WERI-Rb-1 (cell line): ENCODE measurements around the gene PIGM.

Source experiments
- DNase-seq: peaks from one replicate; pipeline ENCODE4 v3.0.0-alpha.2; 2020
- H3K27ac ChIP-seq: fragments of 250-450 bp; sonication (Bioruptor Pico); 2 replicates; pipeline ENCODE4 v1.5.1; 2020; ENCODE audit warnings: mild to moderate bottlenecking, moderate library complexity
- H3K27me3 ChIP-seq: fragments of 250-450 bp; sonication (Bioruptor Pico); 2 replicates; pipeline ENCODE4 v1.5.1; 2021; ENCODE audit warnings: mild to moderate bottlenecking, low read depth, moderate library complexity; ENCODE audit not compliant: insufficient read depth, severe bottlenecking
- H3K36me3 ChIP-seq: fragments of 250-450 bp; sonication (Bioruptor Pico); 2 replicates; pipeline ENCODE4 v1.5.1; 2020; ENCODE audit warnings: mild to moderate bottlenecking, moderate library complexity
- H3K4me3 ChIP-seq: 2 replicates; pipeline ENCODE4 v1.5.1; 2011; ENCODE audit warnings: low read depth, mild to moderate bottlenecking, control low read depth, low read length
- H3K9me3 ChIP-seq: fragments of 250-450 bp; sonication (Bioruptor Pico); 2 replicates; pipeline ENCODE4 v1.5.1; 2021; ENCODE audit warnings: mild to moderate bottlenecking, moderate library complexity; ENCODE audit not compliant: severe bottlenecking
- CTCF ChIP-seq: IDR thresholded peaks from 2 replicates; pipeline ENCODE4 v1.5.1; 2011; ENCODE audit warnings: low read depth, mild to moderate bottlenecking, control low read depth, inconsistent platforms, low read length

PIGM gene

GRCh38 chr1:160031365-160032164 is at the start of gene PIGM:
TSS of gene PIGM (minus strand) at chr1:160031990. CDS start at chr1:160031739, 251 bp downstream.
- DNase-seq, result peak; percentile 100
- Histone ChIP-seq H3K27me3 (no peaks in the 10 kb centered on the region), H3K27ac (peak within 1 kb of the TSS; percentile 53), H3K9me3 (no peaks in the 10 kb centered on the region), H3K4me3 (peak within 1 kb of the TSS; percentile 84), H3K36me3 (no peaks in the 10 kb centered on the region)
- peak; percentile 16; the same call in 1 of the 2 replicates for TF ChIP-seq CTCF

- Histone ChIP-seq H3K27me3 (peaks cover 74% of the 10 kb centered on the region), H3K36me3 (no peaks in the 10 kb centered on the region), H3K27ac (no peak within 1 kb of the TSS), H3K9me3 (no peaks in the 10 kb centered on the region), H3K4me3 (no peak within 1 kb of the TSS)
- no peak for TF ChIP-seq CTCF
- DNase-seq, result no peak
Observed at GRCh38 chr1:160081261-160081936, 49.6 kb upstream of the PIGM start, which contains the start of gene KCNJ9. TSS of gene KCNJ9 (plus strand) at chr1:160081538. CDS start at chr1:160084031, 2,493 bp downstream.

GRCh38 chr1:160080381-160081100 is 48.8 kb upstream of the PIGM start:
- no peak overlapping the region for H3K4me3 ChIP-seq
- H3K27me3 ChIP-seq, result peaks cover 74% of the 10 kb centered on the region
- H3K36me3 ChIP-seq, result no peaks in the 10 kb centered on the region
- DNase-seq, result no peak
- TF ChIP-seq CTCF, result no peak
- no peak overlapping the region for H3K27ac ChIP-seq
- H3K9me3 ChIP-seq, result no peaks in the 10 kb centered on the region

GRCh38 chr1:160079448-160079847 is 47.7 kb upstream of the PIGM start:
- H3K27me3 ChIP-seq, result peaks cover 68% of the 10 kb centered on the region
- no peak for DNase-seq
- no peak for TF ChIP-seq CTCF
- H3K36me3 ChIP-seq, result no peaks in the 10 kb centered on the region
- H3K4me3 ChIP-seq, result no peak overlapping the region
- H3K9me3 ChIP-seq, result no peaks in the 10 kb centered on the region
- no peak overlapping the region for H3K27ac ChIP-seq

GRCh38 chr1:160078512-160079195 is 46.9 kb upstream of the PIGM start:
- DNase-seq, result peak; percentile 77
- Histone ChIP-seq H3K27ac (no peak overlapping the region), H3K27me3 (peaks cover 64% of the 10 kb centered on the region), H3K4me3 (no peak overlapping the region), H3K9me3 (no peaks in the 10 kb centered on the region), H3K36me3 (no peaks in the 10 kb centered on the region)
- TF ChIP-seq CTCF, result peak; percentile 98
